Activated T-helper 1 cell treated with anti-CD3 and anti-CD28 coated beads, Interleukin-12 subunit alpha, Interleukin-12 subunit beta, Interleukin-2, Interleukin-4 antibody, amounts not matched to agents 30 ng/mL and 10 ng/mL and 1 ng/mL, durations not matched to agents 14 hours and 24 hours and 36 hours (primary cell): Measurements from ENCODE around the gene CNNM2. TPM values are rescaled to one million over a fixed set of nuclear protein-coding genes. Genes with fewer than 3 reads are reported as not detected.
"Not testable (repeated sequence)": the region's sequence is repeated elsewhere in the genome, so short reads cannot be mapped to it uniquely, and the experiment has no call there.

ENCODE experiments used
- DNase-seq: peaks from one replicate; pipeline ENCODE4 v3.0.0; 2021; ENCODE audit warnings: low spot score
- H3K27ac Mint-ChIP-seq: one replicate; pipeline ENCODE4 v1.8.0; 2021; ENCODE audit warnings: mild to moderate bottlenecking, mixed read lengths
- H3K27me3 Mint-ChIP-seq: one replicate; pipeline ENCODE4 v1.8.0; 2022; ENCODE audit warnings: mild to moderate bottlenecking, moderate library complexity, mixed read lengths; ENCODE audit not compliant: insufficient read depth
- H3K36me3 Mint-ChIP-seq: one replicate; pipeline ENCODE4 v1.8.0; 2021; ENCODE audit warnings: low read depth, mixed read lengths
- H3K4me1 Mint-ChIP-seq: one replicate; pipeline ENCODE4 v1.8.0; 2021; ENCODE audit warnings: low read depth, mixed read lengths
- H3K4me3 Mint-ChIP-seq: one replicate; pipeline ENCODE4 v1.8.0; 2021; ENCODE audit warnings: mild to moderate bottlenecking, moderate library complexity, mixed read lengths
- H3K9me3 Mint-ChIP-seq: one replicate; pipeline ENCODE4 v1.8.0; 2021; ENCODE audit warnings: mixed read lengths
- intact Hi-C: fragments of 100-400 bp; cut with micrococcal nuclease; formaldehyde crosslinking; loops from one replicate; pipeline ENCODE4 v1.15.1; 2024
- total RNA-seq: library from RNA; stranded (reverse); gene quantifications from 2 replicates; pipeline ENCODE4 v1.2.3, GENCODE V29; 2022

CNNM2 gene
- total RNA-seq, 1 donor from 2014 or later, result 5.5 TPM

- H3K4me3 Mint-ChIP-seq, result no peak overlapping the region
- intact Hi-C loops, result no loop called here
- no peak overlapping the region for H3K27ac Mint-ChIP-seq
- no peaks in the 10 kb centered on the region for H3K36me3 Mint-ChIP-seq
- no peaks in the 10 kb centered on the region for H3K9me3 Mint-ChIP-seq
- no peaks in the 10 kb centered on the region for H3K4me1 Mint-ChIP-seq
- DNase-seq, result no peak
- peaks cover 4% of the 10 kb centered on the region for H3K27me3 Mint-ChIP-seq
These were observed 45.1 kb downstream of the CNNM2 start for GRCh38 chr10:102962951-102963755.

DNA sequence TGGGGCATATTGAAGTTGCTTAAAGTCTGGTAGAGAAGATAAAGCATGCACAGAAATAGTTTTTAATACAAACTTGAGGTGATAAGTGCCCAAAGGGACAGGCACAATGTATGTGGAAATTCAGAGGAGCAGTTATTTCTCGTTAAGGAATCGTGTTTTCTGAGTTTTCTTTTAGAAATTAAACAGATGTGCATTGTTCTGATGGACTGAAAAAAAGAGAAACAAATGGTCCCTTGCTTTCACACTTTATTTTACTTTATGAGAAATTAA lies 45.6 kb downstream of the CNNM2 start:
- no peaks in the 10 kb centered on the region for H3K9me3 Mint-ChIP-seq
- no peaks in the 10 kb centered on the region for H3K4me1 Mint-ChIP-seq
- DNase-seq, result no peak
- no peak overlapping the region for H3K4me3 Mint-ChIP-seq
- H3K36me3 Mint-ChIP-seq, result no peaks in the 10 kb centered on the region
- no peak overlapping the region for H3K27ac Mint-ChIP-seq
- intact Hi-C loops, result no loop called here
- peaks cover 4% of the 10 kb centered on the region for H3K27me3 Mint-ChIP-seq

DNA sequence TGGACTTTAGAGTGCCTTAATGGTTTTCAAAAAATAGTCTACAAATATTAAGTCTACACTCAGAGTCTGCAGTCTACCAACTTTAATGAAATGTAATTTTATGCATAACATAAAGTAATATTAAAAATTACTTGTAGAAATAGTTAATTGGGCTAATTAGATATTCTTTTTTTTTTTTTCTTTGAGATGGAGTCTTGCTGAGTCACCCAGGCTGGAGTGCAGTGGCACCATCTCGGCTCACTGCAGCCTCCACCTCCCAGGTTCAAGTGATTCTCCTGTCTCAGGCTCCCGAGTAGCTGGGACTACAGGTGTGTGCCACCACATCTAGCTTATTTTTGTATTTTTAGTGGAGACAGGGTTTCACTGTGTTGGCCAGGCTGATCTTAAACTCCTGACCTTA lies 46.0 kb downstream of the CNNM2 start:
- H3K4me3 Mint-ChIP-seq, H3K36me3 Mint-ChIP-seq: not testable (repeated sequence)

DNA sequence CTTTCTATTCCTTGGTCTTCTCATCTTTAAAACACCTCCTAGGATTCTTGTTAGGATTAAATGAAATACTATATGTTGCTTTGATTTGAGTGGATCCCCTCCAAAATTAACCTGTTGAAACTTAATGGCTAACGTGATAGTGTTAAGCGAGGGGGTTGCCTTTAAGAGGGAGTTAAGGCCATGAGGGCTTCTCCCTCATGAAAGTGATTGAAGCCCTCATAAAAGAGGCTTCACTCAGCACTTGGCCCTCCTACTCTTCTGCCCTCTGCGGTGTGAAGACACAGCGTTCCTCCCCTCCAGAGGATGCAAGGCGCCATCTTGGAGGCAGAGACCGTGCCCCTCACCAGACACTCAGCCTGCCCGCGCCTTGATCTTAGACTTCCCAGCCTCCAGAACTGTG lies 46.6 kb downstream of the CNNM2 start:
- no peak for DNase-seq
- Mint-ChIP-seq H3K27ac (no peak overlapping the region), H3K4me1 (no peaks in the 10 kb centered on the region), H3K27me3 (peaks cover 4% of the 10 kb centered on the region), H3K4me3 (no peak overlapping the region), H3K36me3 (no peaks in the 10 kb centered on the region), H3K9me3 (no peaks in the 10 kb centered on the region)
- intact Hi-C loops, result no loop called here

More for the DNA sequence above, 46.0 kb downstream of the CNNM2 start:
- H3K27me3 Mint-ChIP-seq, H3K9me3 Mint-ChIP-seq, DNase-seq, H3K27ac Mint-ChIP-seq, H3K4me1 Mint-ChIP-seq, intact Hi-C loops: not testable (repeated sequence)

DNA sequence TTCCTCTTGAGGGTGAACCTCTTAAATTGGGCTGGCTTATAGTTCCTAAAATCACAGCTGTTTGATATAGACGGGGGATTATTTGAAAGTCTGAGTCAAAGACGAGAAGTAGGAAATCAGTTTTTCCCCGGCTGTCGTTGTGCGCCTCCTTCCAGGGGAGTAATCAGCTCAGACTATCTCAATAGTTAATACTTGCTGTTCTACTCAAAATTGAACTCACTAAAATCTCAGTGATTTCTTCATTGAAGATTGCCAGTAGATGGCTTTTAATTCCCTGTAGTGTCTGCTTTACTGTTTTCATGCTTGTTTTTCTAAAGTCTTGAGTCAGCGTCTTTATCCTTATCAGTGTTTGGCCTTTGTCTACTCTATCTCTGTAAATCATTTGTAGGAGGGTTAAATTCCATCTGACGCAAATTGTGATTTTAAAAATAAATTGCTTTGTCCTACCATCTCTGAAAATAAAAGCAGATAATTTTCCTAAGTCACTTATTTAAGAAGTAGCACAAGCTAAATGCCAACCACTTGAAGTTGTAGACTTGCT lies 47.3 kb downstream of the CNNM2 start:
- peaks cover 4% of the 10 kb centered on the region for H3K27me3 Mint-ChIP-seq
- H3K4me1 Mint-ChIP-seq, result no peaks in the 10 kb centered on the region
- intact Hi-C loops, result no loop called here
- H3K4me3 Mint-ChIP-seq, result no peak overlapping the region
- H3K27ac Mint-ChIP-seq, result no peak overlapping the region
- H3K36me3 Mint-ChIP-seq, result no peaks in the 10 kb centered on the region
- no peak for DNase-seq
- no peaks in the 10 kb centered on the region for H3K9me3 Mint-ChIP-seq

- peaks cover 4% of the 10 kb centered on the region for H3K27me3 Mint-ChIP-seq
- no peak overlapping the region for H3K4me3 Mint-ChIP-seq
- H3K4me1 Mint-ChIP-seq, result no peaks in the 10 kb centered on the region
- H3K36me3 Mint-ChIP-seq, result no peaks in the 10 kb centered on the region
- no peak overlapping the region for H3K27ac Mint-ChIP-seq
- intact Hi-C loops, result no loop called here
- H3K9me3 Mint-ChIP-seq, result no peaks in the 10 kb centered on the region
- DNase-seq, result no peak
These were observed 49.0 kb downstream of the CNNM2 start for GRCh38 chr10:102967123-102967522.

DNA sequence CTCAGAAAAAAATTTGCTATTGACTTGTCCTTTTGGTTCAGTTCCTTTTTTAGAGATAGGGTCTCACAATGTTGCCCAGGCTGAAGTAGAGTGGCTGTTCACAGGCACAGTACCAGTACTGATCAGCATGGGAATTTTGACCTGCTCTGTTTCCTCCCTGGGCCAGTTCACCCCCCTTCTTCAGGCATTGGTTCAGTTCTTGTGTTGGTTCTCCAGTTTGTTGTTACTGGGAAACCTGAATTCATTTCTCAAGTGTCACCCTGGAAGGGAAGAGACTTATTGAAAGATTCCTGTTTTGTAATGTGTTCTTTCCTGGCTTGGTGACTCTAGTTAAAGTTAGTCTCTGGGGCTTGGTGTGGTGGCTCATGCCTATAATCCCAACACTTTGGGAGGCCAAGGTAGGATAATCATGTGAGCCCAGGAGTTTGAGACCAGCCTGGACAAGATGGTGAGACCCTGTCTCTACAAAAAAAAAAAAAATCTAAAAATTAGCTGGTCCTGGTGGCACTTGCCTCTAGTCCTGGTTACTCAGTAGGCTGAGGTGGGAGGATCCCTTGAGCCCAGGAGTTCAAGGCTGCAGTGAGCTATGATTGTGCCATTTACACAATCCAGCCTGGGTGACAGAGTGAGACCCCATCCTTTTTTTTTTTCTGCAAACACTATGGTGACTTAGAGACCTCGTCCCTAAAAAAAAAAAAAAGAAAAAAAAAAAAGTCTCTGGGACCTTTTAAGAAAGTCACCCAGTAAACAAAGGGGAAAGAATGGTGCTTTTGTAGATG lies 52.7 kb downstream of the CNNM2 start:
- Mint-ChIP-seq H3K27me3 (peaks cover 6% of the 10 kb centered on the region), H3K9me3 (no peaks in the 10 kb centered on the region), H3K36me3 (no peaks in the 10 kb centered on the region), H3K27ac (no peak overlapping the region), H3K4me3 (no peak overlapping the region), H3K4me1 (no peaks in the 10 kb centered on the region)
- no peak for DNase-seq
- intact Hi-C loops, result no loop called here

- Mint-ChIP-seq H3K4me1 (no peaks in the 10 kb centered on the region), H3K4me3 (no peak overlapping the region), H3K27ac (no peak overlapping the region), H3K36me3 (no peaks in the 10 kb centered on the region), H3K9me3 (no peaks in the 10 kb centered on the region), H3K27me3 (peaks cover 3% of the 10 kb centered on the region)
- DNase-seq, result no peak
- intact Hi-C loops, result no loop called here
These were observed 57.6 kb downstream of the CNNM2 start for GRCh38 chr10:102975483-102976379.

- H3K9me3 Mint-ChIP-seq, H3K4me3 Mint-ChIP-seq, H3K36me3 Mint-ChIP-seq, H3K27me3 Mint-ChIP-seq, DNase-seq, intact Hi-C loops, H3K27ac Mint-ChIP-seq, H3K4me1 Mint-ChIP-seq: not testable (repeated sequence)
These were observed 58.3 kb downstream of the CNNM2 start for GRCh38 chr10:102976380-102976726.

- Mint-ChIP-seq H3K4me3 (no peak overlapping the region), H3K36me3 (no peaks in the 10 kb centered on the region), H3K9me3 (no peaks in the 10 kb centered on the region), H3K27ac (no peak overlapping the region), H3K27me3 (peaks cover 2% of the 10 kb centered on the region), H3K4me1 (no peaks in the 10 kb centered on the region)
- intact Hi-C loops, result no loop called here
- DNase-seq, result no peak
These were observed 64.2 kb downstream of the CNNM2 start for GRCh38 chr10:102982296-102982695.

DNA sequence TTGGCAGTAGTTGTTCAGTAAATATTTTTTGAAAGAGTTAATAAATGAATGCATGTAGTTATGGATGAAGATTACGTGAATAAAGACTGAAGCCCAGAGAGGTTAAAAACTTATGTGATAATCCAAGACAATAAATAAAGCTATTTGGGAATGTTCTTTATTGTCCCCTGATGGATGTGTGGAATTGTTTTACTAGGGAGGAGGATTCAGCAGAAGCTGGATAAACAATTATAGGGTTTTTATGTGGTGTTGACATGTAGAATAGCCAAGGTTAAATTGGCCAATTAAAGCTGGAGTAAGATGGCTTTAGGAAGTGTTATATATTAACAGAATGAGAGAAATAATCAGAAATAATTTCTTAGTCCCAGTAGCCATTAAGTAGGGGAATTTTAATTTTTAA lies 66.0 kb downstream of the CNNM2 start:
- Mint-ChIP-seq H3K27me3 (peaks cover 2% of the 10 kb centered on the region), H3K4me1 (no peaks in the 10 kb centered on the region), H3K36me3 (no peaks in the 10 kb centered on the region), H3K9me3 (no peaks in the 10 kb centered on the region), H3K27ac (no peak overlapping the region), H3K4me3 (no peak overlapping the region)
- intact Hi-C loops, result no loop called here
- no peak for DNase-seq

GRCh38 chr10:102985811-102986210 lies 67.7 kb downstream of the CNNM2 start:
- Mint-ChIP-seq H3K27me3 (peaks cover under 1% of the 10 kb centered on the region), H3K27ac (no peak overlapping the region), H3K36me3 (no peaks in the 10 kb centered on the region), H3K9me3 (no peaks in the 10 kb centered on the region), H3K4me3 (no peak overlapping the region), H3K4me1 (no peaks in the 10 kb centered on the region)
- intact Hi-C loops, result no loop called here
- no peak for DNase-seq
